Lower lobe of right lung (tissue), 2 donors: Measurements from ENCODE around the gene CBY2. TPM values are rescaled to one million over a fixed set of nuclear protein-coding genes. Genes with fewer than 3 reads are reported as not detected.

Experiments
- ATAC-seq, 2 donors: fragments of 200-7000 bp; cut with Tn5 transposase; one replicate each; pipeline ENCODE4 v1.9.1; 2020 to 2022; ENCODE audit warnings: mild to moderate bottlenecking in 2 of 2, moderate library complexity in 2 of 2
- DNase-seq: peaks from one replicate; pipeline ENCODE4 v3.0.0-alpha.2; 2020
- H3K27ac ChIP-seq: fragments of 200-600 bp; one replicate; pipeline ENCODE4 v1.8.0; 2022
- H3K27me3 ChIP-seq: fragments of 200-600 bp; one replicate; pipeline ENCODE4 v1.8.0; 2022; ENCODE audit warnings: low read depth
- H3K36me3 ChIP-seq: fragments of 200-600 bp; one replicate; pipeline ENCODE4 v1.8.0; 2022; ENCODE audit warnings: mild to moderate bottlenecking
- H3K4me1 ChIP-seq: fragments of 200-600 bp; one replicate; pipeline ENCODE4 v1.8.0; 2022
- H3K4me3 ChIP-seq: fragments of 200-600 bp; one replicate; pipeline ENCODE4 v1.8.0; 2022; ENCODE audit warnings: mild to moderate bottlenecking
- H3K9me3 ChIP-seq: fragments of 200-600 bp; one replicate; pipeline ENCODE4 v1.8.0; 2022
- intact Hi-C: fragments of 100-400 bp; cut with DNase I; formaldehyde crosslinking; loops from one replicate; pipeline ENCODE4 v1.11.0; 2022
- total RNA-seq: library from RNA; stranded (reverse); fragmentation: NEBNext Ultra II Directional; extraction: Animal tissue kit (Norgen Biotek cat#: 25700); gene quantifications from one replicate; pipeline ENCODE4 v1.2.1, GENCODE V29; 2021
- TF ChIP-seq, protein P1 (sequence below): fragments of 200-600 bp; IDR thresholded peaks from one replicate; pipeline ENCODE4 v1.8.0; 2022; ENCODE audit warnings: antibody characterized with exemption, mild to moderate bottlenecking
- donor health status: DM: no; HTN: yes; CAD: no; lungs with severe emphysema.

CBY2 gene
- total RNA-seq, 1 donor from 2014 or later = not detected

DNA sequence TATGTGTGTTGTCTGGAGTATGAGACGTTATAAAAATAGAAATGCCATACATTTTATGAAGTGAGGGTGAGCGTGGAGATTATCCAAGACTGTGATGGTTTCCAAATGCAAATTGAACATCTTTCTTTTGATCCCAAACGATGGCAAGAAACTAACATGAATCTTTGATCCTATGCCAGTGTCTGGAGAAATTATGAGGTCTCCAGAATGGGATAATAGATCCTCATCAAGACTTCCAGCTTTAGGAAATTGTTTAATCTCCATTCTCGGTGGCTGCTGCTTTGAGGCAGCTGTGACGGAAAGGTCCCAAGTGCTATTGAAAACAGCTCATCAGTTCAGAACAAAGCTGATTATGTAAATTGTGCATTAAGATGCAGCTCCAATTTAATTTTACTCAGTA lies 30.8 kb downstream of the CBY2 start:
- TF ChIP-seq, protein P1, sequence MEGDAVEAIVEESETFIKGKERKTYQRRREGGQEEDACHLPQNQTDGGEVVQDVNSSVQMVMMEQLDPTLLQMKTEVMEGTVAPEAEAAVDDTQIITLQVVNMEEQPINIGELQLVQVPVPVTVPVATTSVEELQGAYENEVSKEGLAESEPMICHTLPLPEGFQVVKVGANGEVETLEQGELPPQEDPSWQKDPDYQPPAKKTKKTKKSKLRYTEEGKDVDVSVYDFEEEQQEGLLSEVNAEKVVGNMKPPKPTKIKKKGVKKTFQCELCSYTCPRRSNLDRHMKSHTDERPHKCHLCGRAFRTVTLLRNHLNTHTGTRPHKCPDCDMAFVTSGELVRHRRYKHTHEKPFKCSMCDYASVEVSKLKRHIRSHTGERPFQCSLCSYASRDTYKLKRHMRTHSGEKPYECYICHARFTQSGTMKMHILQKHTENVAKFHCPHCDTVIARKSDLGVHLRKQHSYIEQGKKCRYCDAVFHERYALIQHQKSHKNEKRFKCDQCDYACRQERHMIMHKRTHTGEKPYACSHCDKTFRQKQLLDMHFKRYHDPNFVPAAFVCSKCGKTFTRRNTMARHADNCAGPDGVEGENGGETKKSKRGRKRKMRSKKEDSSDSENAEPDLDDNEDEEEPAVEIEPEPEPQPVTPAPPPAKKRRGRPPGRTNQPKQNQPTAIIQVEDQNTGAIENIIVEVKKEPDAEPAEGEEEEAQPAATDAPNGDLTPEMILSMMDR = no peak
- Histone ChIP-seq H3K4me1 (no peaks in the 10 kb centered on the region), H3K27me3 (no peaks in the 10 kb centered on the region), H3K27ac (no peak overlapping the region), H3K9me3 (no peaks in the 10 kb centered on the region), H3K36me3 (no peaks in the 10 kb centered on the region), H3K4me3 (no peak overlapping the region)
- no peak for ATAC-seq
- no peak for DNase-seq
- intact Hi-C loops = no loop called here

DNA sequence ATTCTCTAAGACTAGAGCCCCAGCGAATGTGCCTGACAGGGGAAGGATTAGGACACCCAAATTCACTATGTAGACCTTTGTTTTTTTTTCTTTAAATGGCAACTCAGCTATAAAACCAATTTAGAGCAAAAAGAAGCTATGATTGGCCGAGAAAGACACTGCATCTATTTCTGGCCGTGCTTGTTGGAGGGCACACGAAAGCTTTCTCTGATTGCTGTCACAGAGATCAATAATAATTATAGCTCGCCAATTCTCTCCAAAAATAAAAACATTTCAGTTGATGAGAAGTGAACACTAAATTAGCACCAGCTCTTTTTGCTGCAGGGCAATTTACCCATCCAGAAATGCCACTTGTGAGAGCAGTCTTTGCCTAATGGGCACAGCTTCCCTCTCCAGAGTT lies 31.2 kb downstream of the CBY2 start:
- DNase-seq = no peak
- no peak overlapping the region for H3K27ac ChIP-seq
- intact Hi-C loops = no loop called here

DNA sequence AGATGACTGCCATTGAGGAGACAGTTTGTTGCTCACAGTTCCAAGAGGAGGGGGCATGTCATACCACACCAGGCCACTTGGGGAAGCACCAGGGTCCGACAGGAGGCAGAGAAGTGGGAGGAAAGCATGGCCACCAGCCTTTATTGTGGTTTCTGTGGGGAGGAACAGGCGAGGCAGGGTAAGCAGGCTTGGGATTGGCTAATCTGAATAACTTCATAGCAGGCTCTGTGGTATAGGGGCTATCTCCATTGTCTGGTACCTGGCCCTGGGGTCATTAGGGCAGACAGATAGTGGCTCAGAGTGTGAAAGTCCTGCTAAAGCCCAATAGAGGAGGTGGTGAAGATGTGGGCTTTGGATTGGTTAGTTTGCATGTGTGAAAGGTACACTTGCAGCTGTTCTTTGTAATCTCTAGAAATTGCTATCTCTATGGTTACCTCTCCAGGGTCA lies 35.5 kb downstream of the CBY2 start:
- TF ChIP-seq, protein P1 = no peak
- Histone ChIP-seq H3K4me3 (no peak overlapping the region), H3K27ac (no peak overlapping the region), H3K27me3 (no peaks in the 10 kb centered on the region), H3K36me3 (no peaks in the 10 kb centered on the region), H3K9me3 (no peaks in the 10 kb centered on the region), H3K4me1 (no peaks in the 10 kb centered on the region)
- ATAC-seq (no peak), DNase-seq (no peak)
- intact Hi-C loops = no loop called here

More for the DNA sequence above, 31.2 kb downstream of the CBY2 start:
- no peak for ATAC-seq
- H3K4me1 ChIP-seq = no peaks in the 10 kb centered on the region
- no peaks in the 10 kb centered on the region for H3K27me3 ChIP-seq
- H3K4me3 ChIP-seq = no peak overlapping the region
- H3K36me3 ChIP-seq = no peaks in the 10 kb centered on the region
- TF ChIP-seq, protein P1 = no peak
- no peaks in the 10 kb centered on the region for H3K9me3 ChIP-seq

DNA sequence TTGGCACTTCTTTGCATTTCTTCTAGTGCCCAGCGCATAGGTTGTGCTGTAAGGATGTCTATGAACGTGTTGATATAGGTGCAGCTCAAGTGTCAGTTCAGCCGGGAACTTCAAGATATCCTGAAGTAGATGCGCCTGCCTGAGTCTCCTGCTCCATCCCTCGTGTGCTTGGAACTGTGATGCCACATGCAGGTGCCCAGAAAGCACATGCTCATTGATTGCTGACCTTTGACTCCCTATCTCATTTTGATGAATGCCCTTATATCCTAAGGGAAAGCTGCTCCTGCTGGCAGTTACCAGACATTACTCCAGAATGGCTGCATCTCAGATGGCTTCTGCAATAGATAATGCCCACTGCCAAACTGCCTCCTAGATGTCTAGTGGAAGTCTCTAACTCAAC lies 40.9 kb downstream of the CBY2 start:
- intact Hi-C loops = no loop called here
- H3K36me3 ChIP-seq = no peaks in the 10 kb centered on the region
- TF ChIP-seq, protein P1 = no peak

DNA sequence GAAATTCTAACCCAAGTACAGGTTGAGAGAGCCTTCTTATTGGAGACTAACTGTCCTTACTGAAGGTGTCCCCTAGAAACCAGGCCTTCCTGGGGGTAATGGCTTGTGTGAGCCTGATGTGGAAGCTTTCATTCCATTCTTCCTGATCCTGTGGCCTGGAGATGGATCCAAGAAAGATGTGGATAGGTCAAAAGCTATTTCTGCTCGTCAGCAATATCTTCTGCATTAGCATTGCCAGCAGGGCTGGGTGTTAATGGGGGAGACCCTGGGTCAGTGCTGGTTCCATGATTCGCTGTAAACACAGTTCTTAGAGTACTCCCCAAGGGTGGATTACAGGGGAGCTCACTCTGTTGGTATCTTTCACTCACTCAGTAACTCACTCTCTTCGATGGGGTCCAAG lies 42.9 kb downstream of the CBY2 start:
- no peak overlapping the region for H3K4me3 ChIP-seq
- no peaks in the 10 kb centered on the region for H3K4me1 ChIP-seq
- no peak for ATAC-seq
- H3K27me3 ChIP-seq = no peaks in the 10 kb centered on the region
- no peaks in the 10 kb centered on the region for H3K9me3 ChIP-seq
- TF ChIP-seq, protein P1 = no peak
- DNase-seq = no peak
- no peaks in the 10 kb centered on the region for H3K36me3 ChIP-seq
- intact Hi-C loops = no loop called here
- H3K27ac ChIP-seq = no peak overlapping the region

More for the DNA sequence above, 40.9 kb downstream of the CBY2 start:
- no peaks in the 10 kb centered on the region for H3K9me3 ChIP-seq
- no peaks in the 10 kb centered on the region for H3K4me1 ChIP-seq
- ATAC-seq (no peak), DNase-seq (no peak)
- H3K4me3 ChIP-seq = no peak overlapping the region
- H3K27ac ChIP-seq = no peak overlapping the region
- H3K27me3 ChIP-seq = no peaks in the 10 kb centered on the region

DNA sequence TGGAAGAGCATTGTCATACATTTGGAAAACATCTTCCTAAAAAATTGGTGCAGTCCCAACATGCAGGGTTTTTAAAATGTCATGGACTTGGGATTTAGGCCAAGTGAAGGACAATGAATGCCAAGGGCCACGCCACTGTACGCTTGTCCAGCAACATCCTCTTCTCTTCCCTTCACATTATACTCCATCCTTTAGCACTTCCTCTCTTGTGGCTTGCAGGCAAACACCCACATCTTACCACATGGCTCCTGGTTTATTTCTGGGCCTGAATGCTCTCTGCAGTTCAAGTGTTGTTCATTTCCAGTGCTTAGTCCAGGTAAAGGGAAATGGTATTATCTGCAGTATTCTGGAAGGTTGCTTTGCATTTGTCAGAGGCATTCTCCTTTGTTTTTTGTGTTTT lies 45.0 kb downstream of the CBY2 start:
- TF ChIP-seq, protein P1 = no peak
- peak in 1 of 2 donors; percentile 57 for ATAC-seq
- H3K27me3 ChIP-seq = no peaks in the 10 kb centered on the region
- H3K9me3 ChIP-seq = no peaks in the 10 kb centered on the region
- intact Hi-C loops = no loop called here
- no peaks in the 10 kb centered on the region for H3K4me1 ChIP-seq
- H3K27ac ChIP-seq = no peak overlapping the region
- H3K36me3 ChIP-seq = no peaks in the 10 kb centered on the region
- H3K4me3 ChIP-seq = no peak overlapping the region
- DNase-seq = no peak
